ENCODE data around the gene HELZ2. TPM values are rescaled to one million over a fixed set of nuclear protein-coding genes. Genes with fewer than 3 reads are reported as not detected.

HELZ2 gene
- total RNA-seq, 1 donor from 2014 or later, result 31.4 TPM

- no peaks in the 10 kb centered on the region for H3K27me3 ChIP-seq
- H3K36me3 ChIP-seq, result peaks cover 0 to 47% of the 10 kb centered on the region in 2 donors
- no peak overlapping the region for H3K4me3 ChIP-seq
- intact Hi-C loops (cut with DNase I), result no loop called here
- H3K9me3 ChIP-seq, result no peaks in the 10 kb centered on the region
- no peak for TF ChIP-seq POLR2AphosphoS5 (IDR thresholded peaks at IDR 0.05; ENCODE audit: insufficient read depth in 1 of 2, low read depth in 1 of 2)
- TF ChIP-seq CTCF (IDR thresholded peaks at IDR 0.05), result no peak
- TF ChIP-seq POLR2A (IDR thresholded peaks at IDR 0.05), result no peak
- H3K27ac ChIP-seq, result no peak overlapping the region
- no peak for DNase-seq (ENCODE audit: extremely low spot score in 2 of 2)
- no peaks in the 10 kb centered on the region for H3K4me1 ChIP-seq
These were observed 9.8 kb downstream of the HELZ2 start for GRCh38 chr20:63564036-63564810.

GRCh38 chr20:63563225-63563935 is 10.7 kb downstream of the HELZ2 start:
- no peak for DNase-seq (ENCODE audit: extremely low spot score in 2 of 2)
- Histone ChIP-seq H3K4me1 (no peaks in the 10 kb centered on the region), H3K4me3 (no peak overlapping the region), H3K9me3 (no peaks in the 10 kb centered on the region), H3K36me3 (peaks cover 0 to 47% of the 10 kb centered on the region in 2 donors), H3K27ac (no peak overlapping the region), H3K27me3 (no peaks in the 10 kb centered on the region)
- intact Hi-C loops (cut with DNase I), result no loop called here
- TF ChIP-seq POLR2A (IDR thresholded peaks at IDR 0.05), result no peak
- TF ChIP-seq CTCF (IDR thresholded peaks at IDR 0.05), result no peak
- TF ChIP-seq POLR2AphosphoS5 (IDR thresholded peaks at IDR 0.05; ENCODE audit: insufficient read depth in 1 of 2, low read depth in 1 of 2), result no peak

- intact Hi-C loops (cut with DNase I), result no loop called here
- DNase-seq (ENCODE audit: extremely low spot score in 2 of 2), result no peak
- Histone ChIP-seq H3K4me3 (no peak overlapping the region), H3K27me3 (no peaks in the 10 kb centered on the region), H3K36me3 (peaks cover 0 to 47% of the 10 kb centered on the region in 2 donors), H3K4me1 (no peaks in the 10 kb centered on the region), H3K27ac (no peak overlapping the region), H3K9me3 (no peaks in the 10 kb centered on the region)
- TF ChIP-seq POLR2AphosphoS5 (IDR thresholded peaks at IDR 0.05; ENCODE audit: insufficient read depth in 1 of 2, low read depth in 1 of 2) (no peak), POLR2A (IDR thresholded peaks at IDR 0.05) (no peak), CTCF (IDR thresholded peaks at IDR 0.05) (no peak)
These were observed 11.4 kb downstream of the HELZ2 start for GRCh38 chr20:63562461-63563224.

GRCh38 chr20:63561624-63562396 is 12.2 kb downstream of the HELZ2 start:
- intact Hi-C loops (cut with DNase I), result no loop called here
- Histone ChIP-seq H3K27me3 (no peaks in the 10 kb centered on the region), H3K9me3 (no peaks in the 10 kb centered on the region), H3K36me3 (peaks cover 0 to 47% of the 10 kb centered on the region in 2 donors), H3K27ac (no peak overlapping the region), H3K4me1 (no peaks in the 10 kb centered on the region), H3K4me3 (no peak overlapping the region)
- TF ChIP-seq CTCF (IDR thresholded peaks at IDR 0.05) (no peak), POLR2A (IDR thresholded peaks at IDR 0.05) (no peak), POLR2AphosphoS5 (IDR thresholded peaks at IDR 0.05; ENCODE audit: insufficient read depth in 1 of 2, low read depth in 1 of 2) (no peak)
- DNase-seq (ENCODE audit: extremely low spot score in 2 of 2), result no peak

Measured in vagina (tissue), 2 donors.